ENCODE data around the gene GLIPR1.

GRCh38 chr12:75481013-75481705 lies 604 bp downstream of the GLIPR1 start:
- TF ChIP-seq POLR2A (IDR thresholded peaks at IDR 0.05; ENCODE audit: low read depth, low read length) (no peak), POLR2AphosphoS5 (IDR thresholded peaks at IDR 0.05; ENCODE audit: low read depth, low read length) (no peak)
